Inflammatory macrophage treated with lipopolysaccharide for 4 hours (primary cell): ENCODE results near the gene HLA-DRB1.
"Not testable (repeated sequence)": the region's sequence is repeated elsewhere in the genome, so short reads cannot be mapped to it uniquely, and the experiment has no call there.

Experiments used
- DNase-seq: peaks from one replicate; pipeline ENCODE4 v3.0.0-alpha.2; 2020

The HLA-DRB1 gene

GRCh38 chr6:32554116-32554965 is 35.3 kb downstream of the HLA-DRB1 start:
- no peak for DNase-seq

GRCh38 chr6:32553037-32553742 is 36.5 kb downstream of the HLA-DRB1 start:
- no peak for DNase-seq

- DNase-seq: peak; percentile 64
Observed at GRCh38 chr6:32551410-32551809, 38.2 kb downstream of the HLA-DRB1 start.

- DNase-seq: no peak
Observed at GRCh38 chr6:32539839-32540238, 49.8 kb downstream of the HLA-DRB1 start.

- not testable (repeated sequence) for DNase-seq
Observed at GRCh38 chr6:32530431-32530793, 59.2 kb downstream of the HLA-DRB1 start.

- peak; percentile 68 for DNase-seq
Observed at GRCh38 chr6:32529697-32530430, 59.8 kb downstream of the HLA-DRB1 start, which contains the start of gene HLA-DRB5. Gene HLA-DRB5 (minus strand): TSS chr6:32530287. CDS start chr6:32530224, 63 bp downstream.
